Transverse colon (tissue), 4 donors: ENCODE measurements around the gene FNTB. TPM values are rescaled to one million over a fixed set of nuclear protein-coding genes. Genes with fewer than 3 reads are reported as not detected.

Experiments
- DNase-seq: peaks from one replicate; pipeline ENCODE4 v3.0.0-alpha.2; 2019
- H3K27ac ChIP-seq, 4 donors: fragments of 200-600 bp; sonication (generic); 2 replicates each; pipeline ENCODE4 v1.5.1; 2016 to 2018; ENCODE audit warnings: inconsistent platforms in 4 of 4
- H3K27me3 ChIP-seq: fragments of 200-600 bp; sonication (generic); 2 replicates; pipeline ENCODE4 v1.5.1; 2017; ENCODE audit warnings: inconsistent platforms
- H3K36me3 ChIP-seq, 4 donors: fragments of 200-600 bp; sonication (generic); 2 replicates each; pipeline ENCODE4 v1.5.1; 2017 to 2019; ENCODE audit warnings: inconsistent platforms in 4 of 4
- H3K4me1 ChIP-seq, 4 donors: fragments of 200-600 bp; sonication (generic); 2 replicates each; pipeline ENCODE4 v1.5.1; 2017 to 2020; ENCODE audit warnings: inconsistent platforms in 4 of 4
- H3K4me3 ChIP-seq, 4 donors: fragments of 200-600 bp; sonication (generic); 1 replicate in 1 of 4; 2 replicates in 3 of 4; pipeline versions ENCODE4 v1.5.1 to v1.6.1; 2017 to 2019; ENCODE audit warnings: inconsistent platforms in 4 of 4
- H3K9me3 ChIP-seq, 2 donors: fragments of 200-600 bp; sonication (generic); 2 replicates each; pipeline ENCODE4 v1.5.1; 2017 to 2019; ENCODE audit warnings: inconsistent platforms in 2 of 2
- CTCF ChIP-seq, 5 experiments: fragments of 200-600 bp in 3 of 5; fragments of 450-650 bp in 2 of 5; sonication (generic) in 3 of 5; IDR thresholded peaks; 1 replicate in 2 of 5; 2 replicates in 3 of 5; pipeline ENCODE4 v1.5.1; 2016 to 2017; ENCODE audit warnings: antibody characterized with exemption in 5 of 5, inconsistent platforms in 3 of 5, mild to moderate bottlenecking in 2 of 5, moderate library complexity in 1 of 5
- EP300 ChIP-seq: sonication (generic); formaldehyde crosslinking; IDR thresholded peaks from one replicate; pipeline ENCODE4 v1.6.1; 2017; ENCODE audit warnings: antibody characterized with exemption, low read depth
- POLR2A ChIP-seq: fragments of 450-650 bp; IDR thresholded peaks from one replicate; pipeline ENCODE4 v1.6.1; 2016; ENCODE audit warnings: antibody characterized with exemption, mild to moderate bottlenecking, moderate library complexity
- POLR2AphosphoS5 ChIP-seq, 3 donors: sonication (generic); formaldehyde crosslinking; IDR thresholded peaks; one replicate each; pipeline ENCODE4 v1.6.1; 2016; ENCODE audit warnings: antibody characterized with exemption in 3 of 3
- WGBS, 2 donors: methylation state at CpG; one replicate each; pipeline ENCODE4 v1.1.5; 2018; ENCODE audit warnings: low coverage in 1 of 2; 5-methylcytosine and 5-hydroxymethylcytosine counted together
- in situ Hi-C, 4 donors: fragments of 200-750 bp; cut with MboI; loops; one replicate each; pipeline versions ENCODE4 v1.15.0 to v1.15.1; 2017; ENCODE audit warnings: low sequenced_read_pairs in 3 of 4, low pct_ligation_motif_present in 1 of 4, low pct_unique_long_range_greater_than_20kb in 1 of 4
- intact Hi-C: fragments of 100-400 bp; cut with DNase I; formaldehyde crosslinking; loops from one replicate; pipeline ENCODE4 v1.15.1; 2023; ENCODE audit warnings: low total_unique reads
- total RNA-seq, 4 donors: library from RNA; depleted of rRNA; stranded (reverse); fragments of >200 nt; gene quantifications; one replicate each; pipeline ENCODE4 v1.1.0, GENCODE V29; 2016

The FNTB gene
- total RNA-seq, 4 donors from 2014 or later, result 6.5 to 77.2 (median 12.7) TPM

- Histone ChIP-seq H3K27me3 (no peaks in the 10 kb centered on the region), H3K36me3 (no peaks in the 10 kb centered on the region), H3K27ac (no peak overlapping the region), H3K9me3 (no peaks in the 10 kb centered on the region), H3K4me3 (no peak overlapping the region), H3K4me1 (no peaks in the 10 kb centered on the region)
- TF ChIP-seq EP300, result no peak
- TF ChIP-seq POLR2A, result no peak
- TF ChIP-seq CTCF (IDR thresholded peaks at IDR 0.05), result no peak
- TF ChIP-seq POLR2AphosphoS5 (IDR thresholded peaks at IDR 0.05), result no peak
- 80% methylated on average over 5 of the region's 5 CpGs; no CpG with 5 or more reads in 1 of the 2 donors for WGBS, 2 donors
- in situ Hi-C loops, result no loop called here
- intact Hi-C loops, result no loop called here
- DNase-seq, result no peak
These were observed 28.0 kb upstream of the FNTB start for GRCh38 chr14:64958743-64959142.

- H3K9me3 ChIP-seq, result no peaks in the 10 kb centered on the region
- H3K36me3 ChIP-seq, result no peaks in the 10 kb centered on the region
- no peaks in the 10 kb centered on the region for H3K27me3 ChIP-seq
- in situ Hi-C loops (no loop called here), intact Hi-C loops (no loop called here)
- WGBS, 2 donors, result 22% methylated on average over 4 of the region's 5 CpGs; no CpG with 5 or more reads in 1 of the 2 donors
- H3K4me3 ChIP-seq, result no peak overlapping the region
- no peak for DNase-seq
- TF ChIP-seq EP300, result no peak
- no peak for TF ChIP-seq CTCF (IDR thresholded peaks at IDR 0.05)
- TF ChIP-seq POLR2A, result no peak
- no peak for TF ChIP-seq POLR2AphosphoS5 (IDR thresholded peaks at IDR 0.05)
- no peaks in the 10 kb centered on the region for H3K4me1 ChIP-seq
- H3K27ac ChIP-seq, result no peak overlapping the region
These were observed 25.9 kb upstream of the FNTB start for GRCh38 chr14:64960762-64961276.

GRCh38 chr14:64963611-64964010, 23.1 kb upstream of the FNTB start:
- in situ Hi-C loops (no loop called here), intact Hi-C loops (no loop called here)
- TF ChIP-seq EP300 (no peak), CTCF (IDR thresholded peaks at IDR 0.05) (no peak), POLR2AphosphoS5 (IDR thresholded peaks at IDR 0.05) (no peak), POLR2A (no peak)
- DNase-seq, result no peak
- H3K27ac ChIP-seq, result no peak overlapping the region
- no peaks in the 10 kb centered on the region for H3K27me3 ChIP-seq
- no peaks in the 10 kb centered on the region for H3K4me1 ChIP-seq
- WGBS, 2 donors, result 57 to 74% methylated on average over 1 of the region's 1 CpG
- no peaks in the 10 kb centered on the region for H3K36me3 ChIP-seq
- H3K9me3 ChIP-seq, result no peaks in the 10 kb centered on the region
- H3K4me3 ChIP-seq, result no peak overlapping the region

GRCh38 chr14:64965356-64966000, 21.2 kb upstream of the FNTB start:
- no peak for TF ChIP-seq CTCF (IDR thresholded peaks at IDR 0.05)
- no peak for TF ChIP-seq POLR2A
- TF ChIP-seq EP300, result no peak
- TF ChIP-seq POLR2AphosphoS5 (IDR thresholded peaks at IDR 0.05), result no peak
- no peaks in the 10 kb centered on the region for H3K9me3 ChIP-seq
- no peak overlapping the region for H3K4me3 ChIP-seq
- in situ Hi-C loops (no loop called here), intact Hi-C loops (no loop called here)
- H3K36me3 ChIP-seq, result no peaks in the 10 kb centered on the region
- WGBS, 2 donors, result 87 to 89% methylated on average over 8 to 15 of the region's 15 CpGs
- no peak overlapping the region for H3K27ac ChIP-seq
- H3K4me1 ChIP-seq, result peaks cover 0 to 11% (median 3%) of the 10 kb centered on the region in 4 donors
- H3K27me3 ChIP-seq, result no peaks in the 10 kb centered on the region
- no peak for DNase-seq
